HepG2 (cell line): Measurements from ENCODE around the gene TGM2. TPM values are rescaled to one million over a fixed set of nuclear protein-coding genes. Genes with fewer than 3 reads are reported as not detected.

Experiments
- ATAC-seq: fragments of 200-7000 bp; cut with Tn5 transposase; 3 replicates; pipeline ENCODE4 v1.9.1; 2020; ENCODE audit warnings: mild to moderate bottlenecking, moderate library complexity
- BruUV-seq: library from RNA; stranded (reverse); fragments of 400-500 nt; replicated peaks from 2 replicates; lab custom pipeline; 2021; lab: Mats Ljungman, UMichigan
- CTCF ChIA-PET: fragments of 300-600 bp; formaldehyde crosslinking; extraction: SDS; loops from one replicate; lab custom pipeline; 2021; ENCODE audit warnings: low total read pairs, inconsistent platforms, low intra/inter-chr PET ratio; lab: Yijun Ruan, JAX
- POLR2A ChIA-PET: fragments of 350-600 bp; sonication (Branson Sonifier 250); formaldehyde crosslinking; loops from one replicate; lab custom pipeline; 2020; ENCODE audit warnings: antibody characterized with exemption, inconsistent platforms; lab: Yijun Ruan, JAX
- DNase-seq: peaks from one replicate; pipeline ENCODE4 v3.0.0-alpha.2; 2015; ENCODE audit warnings: low spot score
- FAIRE-seq: peaks from 3 replicates; lab custom pipeline; 2011; peaks lifted over from hg19 to GRCh38; lab: Jason Lieb, UNC
- H2AFZ ChIP-seq: one replicate; pipeline ENCODE4 v1.6.1; 2011; ENCODE audit warnings: low read length, inconsistent platforms
- H3K27ac ChIP-seq: fragments of 300-600 bp; 3 replicates; pipeline ENCODE4 v1.8.0; 2011; ENCODE audit warnings: mixed run types, mild to moderate bottlenecking, mixed read lengths, low read length, inconsistent platforms; ENCODE audit not compliant: insufficient read depth; ENCODE audit errors: extremely low read length
- H3K27me3 ChIP-seq, 2 experiments: fragments of 200-600 bp in 1 of 2; 2 replicates in 1 of 2; 3 replicates in 1 of 2; pipeline versions ENCODE4 v1.6.0 to v1.8.0; 2011; ENCODE audit warnings: low read length in 2 of 2, mild to moderate bottlenecking in 2 of 2, moderate library complexity in 2 of 2, inconsistent platforms in 1 of 2; ENCODE audit not compliant: insufficient read depth in 2 of 2, control insufficient read depth in 1 of 2
- H3K36me3 ChIP-seq, 2 experiments: fragments of 200-600 bp in 1 of 2; replicated peaks in 1 of 2; 2 replicates in 1 of 2; 3 replicates in 1 of 2; pipeline versions ENCODE4 v1.5.1 to v1.8.0; 2011; ENCODE audit warnings: low read length in 2 of 2, inconsistent platforms in 1 of 2; ENCODE audit not compliant: insufficient read depth in 2 of 2, control insufficient read depth in 1 of 2
- H3K4me1 ChIP-seq: 2 replicates; pipeline ENCODE4 v1.5.1; 2012; ENCODE audit warnings: low read length, inconsistent platforms; ENCODE audit not compliant: insufficient read depth
- H3K4me2 ChIP-seq: 2 replicates; pipeline ENCODE4 v1.6.0; 2011; ENCODE audit warnings: low read depth, low read length, inconsistent platforms
- H3K4me3 ChIP-seq, 3 experiments: fragments of 200-600 bp in 1 of 3; sonication (generic), shearing (Covaris generic) in 1 of 3; replicated peaks in 1 of 3; 2 replicates each; pipeline ENCODE4 v1.5.1; 2011 to 2016; ENCODE audit warnings: low read length in 3 of 3, inconsistent platforms in 2 of 3, low read depth in 2 of 3, mild to moderate bottlenecking in 2 of 3, control low read depth in 1 of 3, mixed read lengths in 1 of 3; ENCODE audit not compliant: insufficient read depth in 1 of 3
- H3K79me2 ChIP-seq: one replicate; pipeline ENCODE4 v1.6.1; 2011; ENCODE audit warnings: low read length, inconsistent platforms; ENCODE audit not compliant: insufficient read depth
- H3K9ac ChIP-seq: 2 replicates; pipeline ENCODE4 v1.6.0; 2011; ENCODE audit warnings: mild to moderate bottlenecking, low read depth, low read length, inconsistent platforms; ENCODE audit not compliant: insufficient read depth
- H3K9me3 ChIP-seq: 2 replicates; pipeline ENCODE4 v1.5.1; 2012; ENCODE audit warnings: mild to moderate bottlenecking, low read length
- H4K20me1 ChIP-seq: 2 replicates; pipeline ENCODE4 v1.6.0; 2011; ENCODE audit warnings: inconsistent platforms, mild to moderate bottlenecking, low read length, moderate library complexity; ENCODE audit not compliant: insufficient read depth
- ARID2 ChIP-seq: sonication (generic); formaldehyde crosslinking; IDR thresholded peaks from 2 replicates; pipeline ENCODE4 v1.8.1; 2022; ENCODE audit warnings: mild to moderate bottlenecking, missing genetic modification reagents, borderline replicate concordance
- ATF7-NPFF ChIP-seq: sonication (generic); formaldehyde crosslinking; IDR thresholded peaks from 2 replicates; pipeline ENCODE4 v1.8.1; 2023; ENCODE audit warnings: mild to moderate bottlenecking, low read depth, missing genetic modification reagents, moderate library complexity
- ESRRA ChIP-seq: sonication (generic); formaldehyde crosslinking; IDR thresholded peaks from 2 replicates; pipeline ENCODE4 v1.5.1; 2020; ENCODE audit warnings: mild to moderate bottlenecking, low read depth, missing genetic modification reagents
- HIVEP1 ChIP-seq: sonication (generic); formaldehyde crosslinking; IDR thresholded peaks from 2 replicates; pipeline ENCODE4 v1.4.0; 2020; ENCODE audit warnings: mild to moderate bottlenecking, missing genetic modification reagents
- IKZF1 ChIP-seq: fragments of 450-650 bp; IDR thresholded peaks from 2 replicates; pipeline ENCODE4 v1.7.1; 2016
- JDP2 ChIP-seq: sonication (generic); formaldehyde crosslinking; IDR thresholded peaks from 2 replicates; pipeline ENCODE4 v1.8.1; 2022; ENCODE audit warnings: missing genetic modification reagents, borderline replicate concordance
- NBN ChIP-seq: fragments of 450-650 bp; conservative IDR thresholded peaks from 2 replicates; pipeline ENCODE4 v1.6.1; 2017
- NCOR1 ChIP-seq: fragments of 200-600 bp; sonication (generic); IDR thresholded peaks from 2 replicates; pipeline ENCODE4 v1.7.0; 2017; ENCODE audit warnings: antibody characterized with exemption, low read length, borderline replicate concordance
- NFKBIZ ChIP-seq: IDR thresholded peaks from 2 replicates; pipeline ENCODE4 v1.6.1; 2018; ENCODE audit warnings: missing genetic modification reagents, missing compliant biosample characterization
- RAD21 ChIP-seq: fragments of 450-650 bp; formaldehyde crosslinking; IDR thresholded peaks from 2 replicates; pipeline ENCODE4 v1.5.0; 2020; ENCODE audit warnings: mild to moderate bottlenecking
- SNAI1 ChIP-seq: sonication (generic); formaldehyde crosslinking; IDR thresholded peaks from 2 replicates; pipeline ENCODE4 v1.5.0; 2020; ENCODE audit warnings: mild to moderate bottlenecking, missing genetic modification reagents, borderline replicate concordance
- ZNF251 ChIP-seq: sonication (generic); formaldehyde crosslinking; IDR thresholded peaks from 2 replicates; pipeline ENCODE4 v1.9.0; 2021; ENCODE audit warnings: mild to moderate bottlenecking, missing genetic modification reagents
- ZNF274 ChIP-seq: sonication (generic); formaldehyde crosslinking; IDR thresholded peaks from 2 replicates; pipeline ENCODE4 v1.5.1; 2020; ENCODE audit warnings: mild to moderate bottlenecking, missing genetic modification reagents
- ZNF598 ChIP-seq: sonication (generic); formaldehyde crosslinking; IDR thresholded peaks from 2 replicates; pipeline ENCODE4 v1.5.1; 2020; ENCODE audit warnings: mild to moderate bottlenecking, missing genetic modification reagents, borderline replicate concordance
- ZNF766 ChIP-seq: sonication (generic); formaldehyde crosslinking; IDR thresholded peaks from 2 replicates; pipeline ENCODE4 v1.5.0; 2020; ENCODE audit warnings: missing genetic modification reagents, borderline replicate concordance
- ZNF775 ChIP-seq: sonication (generic); formaldehyde crosslinking; IDR thresholded peaks from 2 replicates; pipeline ENCODE4 v1.4.0; 2020; ENCODE audit warnings: missing genetic modification reagents, mild to moderate bottlenecking, moderate library complexity, borderline replicate concordance
- ZSCAN30 ChIP-seq: sonication (generic); formaldehyde crosslinking; IDR thresholded peaks from 2 replicates; pipeline ENCODE4 v1.5.0; 2020; ENCODE audit warnings: mild to moderate bottlenecking, missing genetic modification reagents
- WGBS: methylation state at CpG from one replicate; pipeline ENCODE4 v1.1.6; 2017; ENCODE audit warnings: low lambda C conversion rate; 5-methylcytosine and 5-hydroxymethylcytosine counted together
- in situ Hi-C: cut with HindIII; loops from 2 replicates; pipeline ENCODE4 v1.10.0; 2017; ENCODE audit warnings: low pct_unique_long_range_greater_than_20kb; ENCODE audit not compliant: extremely low pct_ligation_motif_present
- intact Hi-C: fragments of 100-400 bp; cut with micrococcal nuclease; formaldehyde crosslinking; loops from one replicate; pipeline ENCODE4 v1.10.0; 2022; ENCODE audit not compliant: unreplicated experiment
- polyA plus RNA-seq, 8 experiments: library from polyadenylated mRNA; depleted of rRNA in 3 of 8; stranded (reverse) in 7 of 8; unstranded in 1 of 8; fragments of >200 nt; fragmentation: Illumina TruSeq in 4 of 8; extraction: Trizol in 4 of 8; gene quantifications; 2 replicates each; pipeline versions ENCODE4 v1.2.1 to v1.2.3, GENCODE V29; 2011 to 2016; ENCODE audit warnings: low read depth in 4 of 8, missing spikeins in 1 of 8, mixed read lengths in 1 of 8; ENCODE audit not compliant: insufficient read depth in 1 of 8
- total RNA-seq, 5 experiments: library from RNA; depleted of rRNA; stranded (reverse); fragments of >200 nt; fragmentation: Illumina TruSeq; extraction: Trizol; gene quantifications; 2 replicates each; pipeline ENCODE4 v1.2.3, GENCODE V29; 2016; ENCODE audit warnings: low read depth in 1 of 5
- TF ChIP-seq, protein P1 (sequence below): sonication (generic); formaldehyde crosslinking; IDR thresholded peaks from 2 replicates; pipeline ENCODE4 v1.5.0; 2020; ENCODE audit warnings: mild to moderate bottlenecking, missing genetic modification reagents
- TF ChIP-seq, protein P2 (sequence below): sonication (generic); formaldehyde crosslinking; IDR thresholded peaks from 2 replicates; pipeline ENCODE4 v1.4.0; 2020; ENCODE audit warnings: missing genetic modification reagents, low read depth, mild to moderate bottlenecking, borderline replicate concordance

The TGM2 gene
- total and polyA plus RNA-seq, 2 of the 13 experiments (the other 11 are each of a cell fraction or from before 2014, with no cell fraction given) = 4.2 to 46.4 TPM

DNA sequence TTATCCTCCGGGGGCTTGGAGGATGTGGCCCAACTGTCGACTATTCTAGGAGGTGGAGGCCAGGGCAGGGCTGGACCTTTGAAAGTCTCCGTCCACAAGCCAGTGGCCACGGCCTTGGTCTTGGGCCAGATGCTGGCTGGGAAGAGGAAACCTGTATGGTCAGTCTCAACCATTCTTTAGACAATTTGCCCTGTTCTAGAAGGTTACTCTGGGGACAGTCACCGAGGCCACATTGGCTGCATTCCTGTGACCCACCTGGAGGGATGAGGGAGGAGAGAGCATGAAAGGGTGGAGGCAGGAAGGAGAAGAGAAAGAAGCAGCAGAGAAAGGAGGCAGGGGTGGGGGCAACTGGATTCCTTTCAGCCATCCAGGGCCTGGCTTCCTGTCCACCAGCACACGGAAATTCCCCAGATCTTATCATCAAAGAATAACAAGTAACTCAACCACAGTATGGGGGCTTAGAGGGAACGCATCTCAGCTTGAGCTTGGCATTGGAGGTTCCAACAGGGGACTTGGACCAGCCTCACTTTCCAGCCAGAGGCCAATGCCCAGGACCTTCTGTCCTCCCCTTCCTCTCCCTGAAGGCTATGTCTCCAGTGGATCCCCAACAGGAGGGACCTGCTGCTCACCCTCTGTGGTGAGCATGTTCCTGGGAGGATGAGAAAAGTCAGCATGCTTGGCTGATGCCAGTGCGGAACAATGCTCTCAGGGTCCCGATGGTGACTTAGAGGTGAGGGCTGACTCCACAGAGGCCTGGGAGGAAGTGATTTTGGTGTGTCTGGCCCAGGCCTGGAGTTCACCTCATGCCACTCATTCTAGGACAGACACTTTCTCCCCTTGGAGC is 30.4 kb downstream of the TGM2 start (continued):
- peak; percentile 29; the same call in 1 of the 2 replicates for TF ChIP-seq ZNF274 (CRISPR knock-in tag)
- no peak for TF ChIP-seq SNAI1 (CRISPR knock-in tag)
- TF ChIP-seq ATF7-NPFF (CRISPR knock-in tag) = peak; percentile 11; the same call in 1 of the 2 replicates
- TF ChIP-seq RAD21 = no peak
- 0 out of 2 replicates have a peak, but pooled peaks have one; percentile 55 for TF ChIP-seq ZNF251

DNA sequence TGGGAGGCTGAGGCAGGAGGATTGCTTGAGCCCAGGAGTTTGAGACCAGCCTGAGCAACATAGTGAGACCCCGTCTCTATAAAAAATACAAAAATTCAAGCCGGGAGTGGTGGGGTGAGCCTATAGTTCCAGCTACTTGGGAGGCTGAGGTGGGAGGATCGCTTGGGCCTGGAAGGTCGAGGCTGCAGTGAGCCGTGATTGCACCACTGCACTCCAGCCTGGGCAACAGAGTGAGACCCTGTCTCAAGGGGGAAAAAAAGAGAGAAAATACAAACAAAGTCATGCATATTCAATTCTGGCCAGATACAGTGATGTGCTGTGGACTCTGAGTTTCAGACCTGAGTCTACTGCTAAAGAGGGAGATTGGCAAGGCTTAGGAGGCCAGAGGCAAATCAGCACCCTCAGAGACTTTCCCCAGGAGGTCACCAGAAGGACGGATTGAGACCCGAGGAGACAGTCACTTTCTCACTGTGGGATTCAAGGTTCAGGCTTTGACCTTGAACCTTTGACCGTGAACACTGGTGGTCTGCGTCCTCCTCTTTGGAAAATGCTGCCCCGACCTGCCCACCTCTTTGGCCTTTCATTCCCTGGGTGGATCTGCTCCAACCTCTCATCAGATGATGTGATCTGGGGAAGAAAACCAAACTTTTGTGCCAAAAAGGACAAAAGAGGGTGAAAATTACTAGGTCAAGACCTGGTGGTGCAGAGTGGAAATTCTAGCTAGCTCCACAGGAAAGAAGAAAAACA is 31.2 kb downstream of the TGM2 start:
- BruUV-seq = no TSS peak
- ChIA-PET POLR2A (interaction anchor here (1.2 to 2.3 kb wide), 3 partner anchors 8 to 10 kb away, joined by 4 to 15 read pairs (median 7); no protein-coding TSS in a partner anchor), CTCF (no interaction called here)
- no peak for DNase-seq
- Histone ChIP-seq H3K36me3 (no peaks in the 10 kb centered on the region; a peak in 1 of 5 replicates), H3K9ac (peak overlapping the region; percentile 0; the same call in 1 of the 2 replicates), H2AFZ (no peak overlapping the region), H4K20me1 (no peaks in the 10 kb centered on the region), H3K4me1 (peaks cover 56% of the 10 kb centered on the region), H3K79me2 (no peaks in the 10 kb centered on the region), H3K4me2 (peak overlapping the region; percentile 54), H3K27ac (peak overlapping the region; percentile 30), H3K9me3 (no peaks in the 10 kb centered on the region), H3K27me3 (no peaks in the 10 kb centered on the region), H3K4me3 (no peak overlapping the region)
- FAIRE-seq = no peak
- peak; percentile 6; the same call in 1 of the 3 replicates for ATAC-seq
- in situ Hi-C loops (no loop called here), intact Hi-C loops (no loop called here)
- 68% methylated on average over 10 of the region's 10 CpGs for WGBS
- TF ChIP-seq ZNF766 (no peak), NCOR1 (peak; percentile 41; the same call in 1 of the 2 replicates), NBN (no peak), ZSCAN30 (CRISPR knock-in tag) (no peak), JDP2 (no peak), IKZF1 (no peak), NFKBIZ (CRISPR knock-in tag) (no peak), ZNF775 (CRISPR knock-in tag) (no peak), HIVEP1 (no peak), ARID2 (no peak), ESRRA (CRISPR knock-in tag) (peak; percentile 75; the same call in 1 of the 2 replicates), ZNF598 (CRISPR knock-in tag) (peak; percentile 30; the same call in 1 of the 2 replicates)
- TF ChIP-seq, protein P1, sequence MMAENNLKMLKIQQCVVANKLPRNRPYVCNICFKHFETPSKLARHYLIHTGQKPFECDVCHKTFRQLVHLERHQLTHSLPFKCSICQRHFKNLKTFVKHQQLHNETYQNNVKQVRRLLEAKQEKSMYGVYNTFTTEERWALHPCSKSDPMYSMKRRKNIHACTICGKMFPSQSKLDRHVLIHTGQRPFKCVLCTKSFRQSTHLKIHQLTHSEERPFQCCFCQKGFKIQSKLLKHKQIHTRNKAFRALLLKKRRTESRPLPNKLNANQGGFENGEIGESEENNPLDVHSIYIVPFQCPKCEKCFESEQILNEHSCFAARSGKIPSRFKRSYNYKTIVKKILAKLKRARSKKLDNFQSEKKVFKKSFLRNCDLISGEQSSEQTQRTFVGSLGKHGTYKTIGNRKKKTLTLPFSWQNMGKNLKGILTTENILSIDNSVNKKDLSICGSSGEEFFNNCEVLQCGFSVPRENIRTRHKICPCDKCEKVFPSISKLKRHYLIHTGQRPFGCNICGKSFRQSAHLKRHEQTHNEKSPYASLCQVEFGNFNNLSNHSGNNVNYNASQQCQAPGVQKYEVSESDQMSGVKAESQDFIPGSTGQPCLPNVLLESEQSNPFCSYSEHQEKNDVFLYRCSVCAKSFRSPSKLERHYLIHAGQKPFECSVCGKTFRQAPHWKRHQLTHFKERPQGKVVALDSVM (CRISPR knock-in tag) = peak; percentile 94
- TF ChIP-seq, protein P2, sequence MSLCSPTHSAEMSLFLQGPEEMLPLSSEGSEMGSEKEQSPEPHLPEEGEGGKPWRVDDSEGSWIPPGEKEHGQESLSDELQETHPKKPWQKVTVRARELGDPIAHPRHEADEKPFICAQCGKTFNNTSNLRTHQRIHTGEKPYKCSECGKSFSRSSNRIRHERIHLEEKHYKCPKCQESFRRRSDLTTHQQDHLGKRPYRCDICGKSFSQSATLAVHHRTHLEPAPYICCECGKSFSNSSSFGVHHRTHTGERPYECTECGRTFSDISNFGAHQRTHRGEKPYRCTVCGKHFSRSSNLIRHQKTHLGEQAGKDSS = no peak
